Measurements from ENCODE around the gene TMEM120B.

The TMEM120B gene

GRCh38 chr12:121767525-121768016, 55.0 kb downstream of the TMEM120B start:
- no peaks in the 10 kb centered on the region for H3K4me1 Mint-ChIP-seq
- no peaks in the 10 kb centered on the region for H3K27me3 Mint-ChIP-seq
- H3K9me3 Mint-ChIP-seq, result no peaks in the 10 kb centered on the region
- DNase-seq (no peak), ATAC-seq (replicated peaks) (no peak)
- H3K4me3 Mint-ChIP-seq, result no peak overlapping the region
- H3K36me3 Mint-ChIP-seq, result peaks cover 15 to 25% of the 10 kb centered on the region in 2 donors
- no peak overlapping the region for H3K27ac Mint-ChIP-seq

GRCh38 chr12:121769297-121769830, 56.8 kb downstream of the TMEM120B start:
- H3K4me3 Mint-ChIP-seq, result no peak overlapping the region
- ATAC-seq (replicated peaks), result no peak
- peaks cover 5 to 8% of the 10 kb centered on the region in 2 donors for H3K4me1 Mint-ChIP-seq
- no peaks in the 10 kb centered on the region for H3K27me3 Mint-ChIP-seq
- no peak for DNase-seq
- peaks cover 15 to 21% of the 10 kb centered on the region in 2 donors for H3K36me3 Mint-ChIP-seq
- no peak overlapping the region for H3K27ac Mint-ChIP-seq
- no peaks in the 10 kb centered on the region for H3K9me3 Mint-ChIP-seq

DNA sequence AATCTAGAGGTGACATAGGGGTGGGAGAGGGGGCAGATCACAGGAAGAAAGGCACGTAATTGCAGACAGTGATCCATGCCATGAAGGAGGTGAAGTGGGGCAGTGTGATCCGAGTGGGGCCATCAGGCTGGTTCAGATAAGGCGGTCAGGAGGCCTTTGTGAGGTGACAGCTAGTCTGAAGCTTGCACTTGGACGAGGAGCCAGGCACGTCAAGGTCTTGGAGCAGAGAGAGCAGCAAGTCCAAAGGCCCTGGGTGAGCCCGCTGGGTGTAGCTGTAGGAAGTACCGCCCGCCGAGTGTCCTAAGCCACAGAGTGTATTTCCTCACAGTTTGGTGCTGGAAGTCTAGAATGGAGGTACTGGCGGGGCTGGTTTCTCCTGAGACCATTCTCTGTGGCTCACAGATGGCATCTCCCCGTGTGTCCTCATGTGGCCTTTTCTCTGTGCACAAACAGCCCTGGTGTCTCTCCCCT, 57.3 kb downstream of the TMEM120B start:
- no peak overlapping the region for H3K27ac Mint-ChIP-seq
- no peak for ATAC-seq (replicated peaks)
- H3K36me3 Mint-ChIP-seq, result peaks cover 15 to 25% of the 10 kb centered on the region in 2 donors
- no peaks in the 10 kb centered on the region for H3K9me3 Mint-ChIP-seq
- no peak overlapping the region for H3K4me3 Mint-ChIP-seq
- DNase-seq, result no peak
- H3K4me1 Mint-ChIP-seq, result peaks cover 5 to 8% of the 10 kb centered on the region in 2 donors
- no peaks in the 10 kb centered on the region for H3K27me3 Mint-ChIP-seq

- Mint-ChIP-seq H3K4me1 (peaks cover 5 to 11% of the 10 kb centered on the region in 2 donors), H3K27me3 (no peaks in the 10 kb centered on the region), H3K9me3 (no peaks in the 10 kb centered on the region), H3K36me3 (peaks cover 13 to 24% of the 10 kb centered on the region in 2 donors), H3K27ac (no peak overlapping the region), H3K4me3 (no peak overlapping the region)
- ATAC-seq (replicated peaks), result no peak
- no peak for DNase-seq
Observed at GRCh38 chr12:121770388-121770787, 57.8 kb downstream of the TMEM120B start.

DNA sequence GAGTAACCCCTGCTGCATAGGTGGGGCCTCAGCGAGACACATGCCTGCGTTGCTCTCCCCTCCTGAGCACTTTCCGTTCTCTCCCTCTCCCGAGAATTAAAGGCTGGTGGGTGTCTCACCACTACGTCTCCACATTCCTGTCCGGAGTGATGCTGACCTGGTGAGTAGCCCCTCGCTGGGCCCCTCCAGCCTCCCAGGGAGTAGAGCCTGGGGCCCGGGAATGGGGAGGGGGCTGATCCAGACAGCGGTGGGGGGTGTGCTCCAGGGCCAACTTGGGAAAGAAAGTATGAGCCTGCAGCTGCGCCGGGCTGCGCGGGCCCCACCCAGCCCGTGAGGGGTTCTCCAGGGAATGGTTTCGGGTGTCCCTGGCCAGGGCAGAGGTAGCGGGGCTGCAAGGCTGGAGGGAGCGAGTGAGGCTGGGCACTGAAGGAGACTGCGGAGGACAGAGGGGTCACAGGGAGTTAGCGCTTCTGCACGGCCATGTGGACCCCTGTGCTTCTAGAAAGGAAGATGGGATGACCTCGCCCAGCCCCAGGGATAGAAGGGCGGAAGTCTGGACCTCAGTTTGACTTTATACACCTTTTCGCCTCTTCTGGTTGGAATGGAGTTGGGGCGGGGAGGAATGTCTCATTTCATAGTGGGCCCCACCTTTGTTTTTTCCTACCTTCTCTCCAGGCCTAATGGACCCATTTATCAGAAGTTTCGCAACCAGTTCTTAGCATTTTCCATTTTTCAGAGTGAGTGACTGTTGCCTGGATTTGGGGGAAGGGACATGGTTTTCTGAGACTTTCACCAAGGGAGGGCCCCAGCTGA, 58.5 kb downstream of the TMEM120B start:
- Mint-ChIP-seq H3K9me3 (no peaks in the 10 kb centered on the region), H3K27me3 (no peaks in the 10 kb centered on the region), H3K4me3 (no peak overlapping the region), H3K27ac (no peak overlapping the region), H3K4me1 (peaks cover 5 to 17% of the 10 kb centered on the region in 2 donors), H3K36me3 (peaks cover 7 to 18% of the 10 kb centered on the region in 2 donors)
- no peak for DNase-seq
- no peak for ATAC-seq (replicated peaks)

DNA sequence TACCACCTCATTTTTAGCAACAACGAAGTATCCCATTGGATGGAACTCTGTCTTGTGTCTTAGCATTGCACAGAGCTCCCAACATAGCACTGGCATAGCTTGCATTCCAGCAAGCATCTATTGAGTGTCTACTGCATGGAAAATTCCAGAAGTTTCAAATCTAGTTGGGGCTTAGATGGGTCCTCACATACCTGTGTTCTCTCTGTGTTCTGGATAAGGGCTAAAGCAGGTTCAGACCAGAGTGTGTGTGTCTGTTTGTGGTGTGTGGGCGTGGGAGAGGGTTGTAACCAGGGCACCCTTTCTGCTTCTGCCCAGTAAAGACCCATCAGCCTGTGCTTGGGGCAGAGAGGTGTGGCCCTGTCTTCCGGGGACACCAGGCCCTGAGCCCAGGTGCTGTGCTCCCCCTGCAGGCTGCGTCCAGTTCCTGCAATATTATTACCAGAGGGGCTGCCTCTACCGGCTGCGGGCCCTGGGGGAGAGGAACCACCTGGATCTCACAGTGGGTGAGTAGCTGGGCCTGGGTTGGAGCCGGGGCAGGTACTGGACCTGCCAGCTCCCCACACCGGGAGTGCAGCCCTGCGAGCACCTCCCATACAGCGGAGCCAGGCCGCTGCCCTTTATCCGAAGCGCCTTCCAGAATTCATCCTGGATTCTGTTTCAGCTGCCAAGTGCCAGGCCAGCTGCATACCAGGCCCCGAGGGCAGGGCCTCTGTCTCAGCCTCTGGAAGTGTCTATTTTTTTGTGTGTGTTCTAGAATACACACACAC, 60.6 kb downstream of the TMEM120B start:
- no peak overlapping the region for H3K4me3 Mint-ChIP-seq
- no peaks in the 10 kb centered on the region for H3K9me3 Mint-ChIP-seq
- H3K27ac Mint-ChIP-seq, result no peak overlapping the region
- H3K27me3 Mint-ChIP-seq, result no peaks in the 10 kb centered on the region
- peaks cover 5 to 15% of the 10 kb centered on the region in 2 donors for H3K36me3 Mint-ChIP-seq
- ATAC-seq (replicated peaks) (peak; percentile 76 to 81), DNase-seq (peak; percentile 67)
- H3K4me1 Mint-ChIP-seq, result peaks cover 12 to 30% of the 10 kb centered on the region in 2 donors

DNA sequence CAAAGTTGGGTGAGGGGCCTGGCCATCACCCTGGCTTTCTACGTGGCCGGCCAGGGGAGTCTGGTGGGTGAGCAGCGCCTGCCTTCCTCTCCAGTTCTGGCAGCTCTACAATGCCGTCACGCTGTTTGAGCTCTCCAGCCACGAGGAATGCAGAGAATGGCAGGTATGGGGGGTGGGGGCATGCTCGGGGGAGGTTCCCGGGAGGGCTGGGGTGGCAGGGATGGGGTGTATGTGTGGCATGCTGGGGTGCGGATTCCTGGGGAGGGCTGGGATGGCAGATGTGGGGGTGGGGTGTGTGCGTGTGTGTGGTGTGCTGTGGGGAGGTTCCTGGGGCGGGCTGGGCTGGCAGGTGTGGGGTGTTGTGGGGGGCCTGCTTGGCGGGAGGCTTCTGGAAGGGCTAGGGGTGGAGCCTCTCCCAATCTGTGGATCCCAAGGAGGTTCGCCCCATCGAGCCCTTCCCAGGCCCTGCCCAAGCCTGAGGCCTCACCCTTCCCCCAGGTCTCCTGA, 62.5 kb downstream of the TMEM120B start:
- H3K4me1 Mint-ChIP-seq, result peaks cover 20 to 45% of the 10 kb centered on the region in 2 donors

GRCh38 chr12:121775501-121775900, 62.9 kb downstream of the TMEM120B start:
- ATAC-seq (replicated peaks), result no peak
- Mint-ChIP-seq H3K9me3 (no peaks in the 10 kb centered on the region), H3K36me3 (peaks cover 25 to 34% of the 10 kb centered on the region in 2 donors), H3K27ac (peak overlapping the region; percentile 77), H3K27me3 (no peaks in the 10 kb centered on the region), H3K4me1 (peaks cover 23 to 50% of the 10 kb centered on the region in 2 donors), H3K4me3 (no peak overlapping the region)
- DNase-seq, result no peak

More for the DNA sequence above, 62.5 kb downstream of the TMEM120B start:
- H3K27ac Mint-ChIP-seq, result peak overlapping the region; percentile 77
- ATAC-seq (replicated peaks) (no peak), DNase-seq (no peak)
- H3K27me3 Mint-ChIP-seq, result no peaks in the 10 kb centered on the region
- peak overlapping the region in 1 of 2 donors; percentile 32 for H3K4me3 Mint-ChIP-seq
- H3K36me3 Mint-ChIP-seq, result peaks cover 21 to 29% of the 10 kb centered on the region in 2 donors
- no peaks in the 10 kb centered on the region for H3K9me3 Mint-ChIP-seq

DNA sequence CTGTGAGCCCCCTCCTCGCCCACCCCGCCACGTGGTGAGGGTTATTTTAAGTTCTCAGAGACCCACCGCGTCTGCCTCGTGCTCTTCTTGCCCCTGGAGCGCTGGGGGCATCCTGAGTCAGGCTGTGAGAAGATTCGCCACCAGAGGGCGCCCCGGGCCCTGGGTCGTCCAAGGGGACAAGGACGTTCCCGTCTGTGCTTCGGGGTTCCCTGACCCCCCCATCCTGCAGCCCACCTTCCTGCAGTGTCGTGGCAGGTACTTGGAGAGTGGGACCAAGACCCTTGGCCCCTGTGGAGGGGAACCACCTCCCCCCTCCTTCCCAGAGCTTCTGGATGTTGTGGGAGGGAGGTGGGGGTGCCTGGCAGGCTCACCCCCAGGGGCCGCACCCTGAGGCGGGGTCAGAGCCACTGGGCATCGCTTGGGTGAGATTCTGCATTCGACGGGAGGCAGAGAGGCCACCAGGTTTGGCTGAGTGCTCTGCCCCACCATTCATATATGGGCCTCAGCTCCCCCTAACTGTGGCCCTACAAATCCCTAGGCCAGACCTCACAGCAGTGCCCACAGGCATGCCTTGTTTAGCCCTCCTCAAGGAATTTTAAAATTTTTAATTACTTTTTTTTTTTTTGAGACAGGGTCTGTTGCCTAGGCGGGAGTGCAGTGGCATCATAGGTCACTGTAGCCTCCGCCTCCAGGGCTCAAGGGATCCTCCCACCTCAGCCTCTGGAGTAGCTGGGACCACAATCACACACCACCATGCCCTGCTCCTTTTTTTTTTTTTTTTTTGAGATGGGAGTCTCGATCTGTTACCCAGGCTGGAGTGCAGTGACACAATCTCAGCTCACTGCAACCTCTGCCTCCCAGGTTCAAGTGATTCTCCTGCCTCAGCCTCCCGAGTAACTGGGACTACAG, 63.9 kb downstream of the TMEM120B start:
- H3K27ac Mint-ChIP-seq, result peak overlapping the region; percentile 90
- peaks cover 30 to 43% of the 10 kb centered on the region in 2 donors for H3K36me3 Mint-ChIP-seq
- no peaks in the 10 kb centered on the region for H3K9me3 Mint-ChIP-seq
- ATAC-seq (replicated peaks) (peak; percentile 74 to 75), DNase-seq (peak; percentile 72)
- H3K27me3 Mint-ChIP-seq, result no peaks in the 10 kb centered on the region
- H3K4me3 Mint-ChIP-seq, result peak overlapping the region in 1 of 2 donors; percentile 67
- peaks cover 31 to 59% of the 10 kb centered on the region in 2 donors for H3K4me1 Mint-ChIP-seq

GRCh38 chr12:121778567-121779421, 66.2 kb downstream of the TMEM120B start:
- Mint-ChIP-seq H3K36me3 (peaks cover 32 to 50% of the 10 kb centered on the region in 2 donors), H3K27me3 (no peaks in the 10 kb centered on the region), H3K4me3 (peak overlapping the region; percentile 48 to 71)

DNA sequence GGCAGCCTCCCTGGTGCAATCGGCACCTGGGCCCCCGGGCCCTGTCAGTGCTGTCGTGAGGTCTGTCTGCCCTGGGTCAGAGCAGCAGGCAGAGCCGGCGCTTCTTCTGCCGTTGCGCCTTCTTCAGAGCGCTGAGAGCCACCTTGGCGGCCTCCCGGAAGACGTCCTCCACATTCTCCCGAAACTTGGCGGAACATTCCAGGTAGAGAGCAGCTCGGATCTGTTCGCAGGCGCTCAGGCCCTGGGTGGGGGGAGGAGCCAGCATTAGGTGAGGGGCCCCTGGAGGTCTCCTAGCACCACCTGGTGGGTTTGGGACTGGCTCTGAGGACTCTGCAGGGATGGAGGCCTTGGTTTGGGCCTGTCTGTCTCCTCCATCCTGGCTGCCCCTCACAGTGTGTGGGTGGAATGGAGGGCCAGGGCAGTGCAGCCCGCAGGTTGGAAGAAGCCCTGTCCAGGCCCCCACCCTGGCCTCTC, 66.9 kb downstream of the TMEM120B start:
- Mint-ChIP-seq H3K9me3 (peaks cover 0 to 3% of the 10 kb centered on the region in 2 donors), H3K27ac (peak overlapping the region; percentile 92), H3K4me3 (peak overlapping the region; percentile 48 to 71), H3K27me3 (no peaks in the 10 kb centered on the region), H3K36me3 (peaks cover 35 to 54% of the 10 kb centered on the region in 2 donors), H3K4me1 (peaks cover 45 to 81% of the 10 kb centered on the region in 2 donors)
- DNase-seq, result no peak
- no peak for ATAC-seq (replicated peaks)

More at GRCh38 chr12:121778567-121779421, 66.2 kb downstream of the TMEM120B start:
- ATAC-seq (replicated peaks), result no peak
- Mint-ChIP-seq H3K27ac (peak overlapping the region; percentile 92), H3K9me3 (peaks cover 0 to under 1% of the 10 kb centered on the region in 2 donors), H3K4me1 (peaks cover 41 to 75% of the 10 kb centered on the region in 2 donors)
- no peak for DNase-seq

- ATAC-seq (replicated peaks), result no peak
- Mint-ChIP-seq H3K27ac (peak overlapping the region; percentile 98), H3K9me3 (peaks cover 0 to 3% of the 10 kb centered on the region in 2 donors), H3K36me3 (peaks cover 40 to 55% of the 10 kb centered on the region in 2 donors), H3K4me1 (peaks cover 51 to 88% of the 10 kb centered on the region in 2 donors), H3K4me3 (peak overlapping the region; percentile 29 to 73), H3K27me3 (no peaks in the 10 kb centered on the region)
- no peak for DNase-seq
Observed at GRCh38 chr12:121780429-121780828, 67.9 kb downstream of the TMEM120B start.
